GM19351 (cell line): ENCODE data around the gene UBE2J2.

Experiments used
- ATAC-seq: cut with Tn5 transposase; IDR thresholded peaks from one replicate; pipeline ENCODE4 v1.9.1; 2021; ENCODE audit warnings: mild to moderate bottlenecking, moderate library complexity; ENCODE audit not compliant: unreplicated experiment

UBE2J2 gene

DNA sequence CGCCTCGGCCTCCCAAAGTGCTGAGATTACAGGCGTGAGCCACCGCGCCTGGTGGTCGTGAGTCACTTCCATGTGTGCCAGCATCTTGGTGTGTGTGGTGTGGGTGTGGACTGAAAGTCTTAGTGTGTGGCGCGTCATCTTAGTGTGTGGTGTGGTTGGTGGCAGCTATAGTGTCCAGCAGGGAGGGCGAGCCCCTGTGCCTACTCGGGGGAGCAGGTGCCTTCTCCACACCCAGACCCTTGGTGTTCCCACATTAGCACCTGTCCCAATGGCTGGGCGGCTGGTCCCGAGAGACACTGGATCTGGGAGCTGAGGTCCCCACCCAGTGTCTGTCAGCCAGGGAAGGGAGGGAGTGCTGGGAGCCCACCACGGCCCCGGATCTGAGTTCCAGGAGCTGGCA is 9.3 kb upstream of the UBE2J2 start:
- no peak for ATAC-seq

DNA sequence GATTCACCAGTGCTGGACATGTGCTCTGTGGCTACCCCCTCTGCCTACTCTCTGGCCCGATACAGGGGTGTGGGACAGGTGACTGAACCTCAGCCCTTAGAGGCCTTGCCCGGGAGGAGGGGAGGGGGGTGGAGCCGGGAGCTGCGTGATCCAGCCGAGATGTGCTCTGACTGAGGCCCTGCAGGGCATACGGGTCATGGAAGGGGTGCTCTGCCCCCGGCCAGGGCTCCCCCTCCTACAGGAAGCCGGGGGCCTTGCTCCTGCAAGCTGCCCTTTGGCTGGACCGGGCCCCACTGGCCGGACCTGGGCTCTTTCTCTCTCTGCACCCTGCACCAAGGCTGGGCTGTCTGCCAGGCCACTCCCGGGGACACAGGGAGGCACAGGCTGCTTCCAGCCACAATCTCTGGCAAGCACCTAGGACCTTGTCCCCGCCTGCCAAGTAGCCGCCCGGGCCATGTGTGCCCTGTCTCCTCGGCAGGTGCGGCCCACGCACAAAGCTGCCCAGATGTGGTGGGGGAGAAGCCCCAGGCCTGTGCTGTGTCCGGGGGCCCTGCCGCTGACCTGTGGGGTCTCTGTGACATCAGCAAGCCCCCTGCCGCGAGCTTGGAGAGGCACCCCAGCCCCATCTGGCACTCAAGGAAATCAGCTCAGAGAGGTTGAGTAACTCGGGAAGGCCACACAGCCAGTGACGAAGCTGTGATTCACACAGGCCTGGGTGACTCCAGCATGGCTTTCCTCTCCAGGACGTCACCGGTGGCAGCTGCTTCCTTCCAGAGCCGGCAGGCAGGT is 8.1 kb upstream of the UBE2J2 start:
- ATAC-seq = no peak

DNA sequence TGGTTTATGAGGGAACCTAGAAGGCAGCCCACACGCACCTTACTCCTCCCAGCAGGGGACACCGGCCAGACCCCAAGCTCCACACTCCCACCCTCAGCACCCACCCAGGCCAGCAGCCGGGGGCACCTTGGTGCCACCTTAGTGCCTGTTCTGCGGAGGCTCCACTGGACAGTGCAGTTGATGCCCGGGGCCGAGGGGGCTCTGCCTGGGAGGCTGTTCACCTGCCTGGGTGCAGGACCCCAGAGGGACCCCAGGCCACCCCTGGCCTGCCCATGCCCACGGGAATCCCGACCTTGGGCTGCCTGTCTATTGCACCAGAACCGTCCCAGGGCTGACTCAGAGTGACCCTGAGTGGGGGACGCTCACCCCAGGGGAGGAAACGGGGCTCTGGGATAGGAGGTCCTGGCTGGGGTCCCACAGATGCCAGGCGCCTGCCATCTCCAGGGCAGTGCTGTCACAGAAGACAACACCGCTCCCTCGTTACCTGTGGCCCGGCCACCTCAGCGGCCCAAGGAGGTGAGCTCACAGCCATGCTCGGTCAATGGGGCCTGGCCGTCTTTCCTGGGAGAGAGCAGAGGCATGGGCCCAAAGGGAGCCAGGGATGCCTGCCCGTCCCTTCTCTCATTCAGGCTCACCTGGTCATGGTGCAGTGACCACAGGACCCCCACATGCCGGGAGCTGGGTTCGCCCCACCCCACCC is 7.3 kb upstream of the UBE2J2 start:
- no peak for ATAC-seq

DNA sequence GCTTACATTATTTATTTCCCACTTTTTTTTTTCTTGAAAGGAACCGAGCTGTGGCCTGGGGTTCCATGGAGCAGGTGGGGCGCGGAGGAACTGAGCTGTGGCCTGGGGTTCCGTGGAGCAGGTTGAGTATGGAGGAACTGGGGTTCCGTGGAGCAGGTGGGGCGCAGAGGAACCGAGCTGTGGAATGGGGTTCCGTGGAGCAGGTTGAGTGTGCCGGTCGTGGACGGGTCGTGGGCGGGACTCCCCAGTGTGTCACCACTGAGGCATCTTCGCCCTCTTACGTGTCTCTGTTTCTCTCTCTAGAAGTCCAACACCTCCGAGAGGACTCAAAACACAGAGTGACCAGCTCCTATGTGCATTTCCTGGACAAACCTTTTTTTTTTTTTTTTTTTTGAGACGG is 5.4 kb upstream of the UBE2J2 start:
- no peak for ATAC-seq

DNA sequence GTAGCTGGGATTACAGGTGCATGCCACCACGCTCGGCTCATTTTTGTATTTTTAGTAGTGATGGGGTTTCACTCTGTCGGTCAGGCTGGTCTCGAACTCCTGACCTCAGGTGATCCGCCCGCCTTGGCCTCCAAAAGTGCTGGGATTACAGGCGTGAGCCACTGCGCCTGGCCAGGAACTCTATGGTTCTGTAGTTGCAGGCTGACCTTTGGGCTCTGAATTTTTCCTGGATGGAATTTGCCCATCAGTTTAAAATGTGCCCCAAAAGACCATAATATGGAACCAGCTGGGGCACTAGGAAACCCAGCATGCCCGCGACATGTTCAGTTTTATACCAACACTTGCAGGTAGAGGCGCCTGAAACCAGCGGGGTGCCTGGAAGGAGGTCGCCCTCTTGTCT is 5.0 kb upstream of the UBE2J2 start:
- ATAC-seq = no peak

DNA sequence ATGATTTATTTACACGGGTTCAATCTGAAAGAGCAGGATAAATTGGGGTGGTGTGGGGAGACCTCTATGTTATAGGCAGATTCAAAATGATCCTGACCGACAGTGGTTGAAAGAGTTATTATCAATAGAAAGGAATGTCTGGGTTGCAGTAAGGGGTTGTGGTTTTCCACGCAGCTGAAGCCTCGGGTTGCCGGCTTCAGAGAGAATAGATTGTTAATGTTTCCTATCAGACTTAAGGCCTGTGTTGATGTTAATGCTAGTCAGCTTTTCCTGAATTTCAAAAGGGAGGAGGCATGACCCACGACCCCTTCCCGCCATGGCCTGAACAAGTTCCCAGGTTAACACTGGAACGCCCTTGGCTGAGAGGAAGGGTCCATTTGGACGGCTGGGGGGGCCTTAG is 2.2 kb upstream of the UBE2J2 start:
- no peak for ATAC-seq

DNA sequence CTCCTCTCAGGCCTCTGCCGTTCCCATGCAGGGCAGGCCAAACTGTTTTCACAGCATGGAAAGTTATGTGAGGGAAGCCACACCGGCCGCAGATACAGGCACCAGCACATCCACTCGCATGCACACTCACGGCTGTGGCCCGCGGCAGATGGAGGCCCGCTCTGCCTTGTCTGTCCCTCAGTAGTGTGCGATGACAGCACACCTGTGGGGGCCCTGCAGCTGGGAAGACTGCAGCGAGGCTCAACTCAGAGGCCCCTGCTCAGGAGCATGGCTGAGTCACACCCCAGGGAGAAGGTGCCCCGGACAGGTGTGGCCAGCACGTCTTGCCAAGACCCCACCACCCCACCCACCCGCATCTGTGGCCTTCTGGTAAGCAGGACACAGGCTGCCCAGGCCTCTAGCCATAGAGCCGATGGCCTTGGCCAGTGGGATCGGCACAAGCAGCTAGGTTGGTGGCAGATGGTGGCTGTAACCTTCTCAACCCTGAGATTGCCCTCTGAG is 1.3 kb upstream of the UBE2J2 start:
- ATAC-seq = no peak

DNA sequence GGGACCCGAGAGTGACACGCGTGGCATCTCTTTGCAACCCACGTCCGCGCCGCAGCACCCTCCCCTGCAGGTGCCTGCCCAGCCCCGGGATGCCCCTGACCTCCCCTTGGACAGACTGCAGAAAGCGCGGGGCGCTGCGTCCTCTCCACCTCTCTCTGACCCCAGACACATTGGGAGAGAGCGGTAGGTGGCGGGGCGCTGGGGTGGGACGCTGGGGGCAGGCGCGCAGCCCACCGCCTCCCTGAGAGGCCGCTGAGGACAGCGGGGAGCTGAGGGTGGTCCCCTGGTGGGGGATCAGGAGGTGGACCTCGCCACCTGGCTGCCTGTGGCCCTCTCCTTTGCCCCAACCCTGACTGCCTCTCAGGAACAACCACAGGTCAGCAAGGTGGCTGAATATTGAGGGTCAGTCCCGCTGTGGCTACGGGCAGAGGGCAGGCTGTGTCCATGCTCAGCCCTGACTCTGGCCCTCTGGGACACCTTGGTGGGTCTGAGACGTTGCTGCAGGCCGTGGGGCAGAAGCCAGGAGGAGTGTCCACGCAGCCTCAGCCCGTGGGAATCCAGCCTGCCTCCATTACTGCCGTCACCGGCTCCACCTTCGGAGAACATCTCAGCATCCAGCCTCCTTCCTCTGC is 761 bp upstream of the UBE2J2 start:
- no peak for ATAC-seq

DNA sequence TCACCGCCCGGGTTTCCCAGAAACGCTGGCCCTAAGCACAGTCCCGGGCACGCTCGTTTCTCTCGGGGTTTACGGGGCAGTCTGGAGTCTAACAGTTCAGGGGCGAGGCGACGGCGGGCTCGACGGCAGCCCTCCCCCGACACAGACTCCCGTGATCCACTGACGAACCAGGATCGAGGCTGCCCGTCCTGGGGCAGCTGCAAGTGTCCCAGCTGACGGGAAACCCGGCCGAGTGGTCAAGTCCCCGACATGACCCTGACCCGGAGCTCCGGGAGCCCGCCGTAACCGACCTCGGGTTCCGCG is 494 bp downstream of the UBE2J2 start:
- ATAC-seq = peak; percentile 8

DNA sequence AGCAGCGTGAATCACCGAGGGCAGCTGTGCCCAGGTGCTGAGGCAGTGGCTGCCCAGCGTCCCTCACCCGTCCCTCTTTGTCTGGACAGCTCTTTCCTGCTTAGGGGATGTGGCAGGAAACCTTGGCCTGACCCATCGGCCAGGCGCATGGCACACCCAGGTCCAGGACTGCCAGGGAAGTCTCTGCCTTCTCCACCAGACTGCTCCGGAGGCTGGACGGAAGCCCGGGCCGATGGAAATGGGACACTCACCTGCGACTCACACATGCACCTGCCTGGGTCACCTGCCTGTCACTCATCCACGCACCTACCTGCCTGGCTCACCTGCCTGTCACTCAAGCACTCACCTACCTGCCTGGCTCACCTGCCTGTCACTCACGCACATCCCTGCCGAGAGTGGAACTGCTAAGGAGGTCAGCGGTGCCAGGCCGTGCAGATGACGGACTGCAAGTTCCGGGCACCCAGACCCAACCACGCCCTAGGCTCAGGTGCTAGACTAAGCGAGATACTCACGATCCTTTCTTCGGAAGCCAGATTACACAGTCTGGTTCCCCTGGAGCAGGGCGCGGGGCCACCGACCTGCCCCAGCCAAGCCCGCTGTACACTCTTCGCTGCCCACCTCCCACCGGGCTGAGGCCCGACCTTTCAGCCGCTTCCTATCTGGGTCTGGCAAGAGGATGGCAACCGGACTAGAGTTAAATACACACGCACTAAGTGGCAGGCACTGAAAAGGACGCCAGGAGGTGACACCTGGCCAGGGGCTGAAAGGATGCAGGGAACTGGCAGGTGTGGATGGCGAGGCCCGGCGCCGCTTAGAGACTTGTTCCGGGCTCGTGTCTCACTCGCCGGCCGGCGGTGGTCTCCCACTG is 1.1 kb downstream of the UBE2J2 start:
- ATAC-seq = no peak

DNA sequence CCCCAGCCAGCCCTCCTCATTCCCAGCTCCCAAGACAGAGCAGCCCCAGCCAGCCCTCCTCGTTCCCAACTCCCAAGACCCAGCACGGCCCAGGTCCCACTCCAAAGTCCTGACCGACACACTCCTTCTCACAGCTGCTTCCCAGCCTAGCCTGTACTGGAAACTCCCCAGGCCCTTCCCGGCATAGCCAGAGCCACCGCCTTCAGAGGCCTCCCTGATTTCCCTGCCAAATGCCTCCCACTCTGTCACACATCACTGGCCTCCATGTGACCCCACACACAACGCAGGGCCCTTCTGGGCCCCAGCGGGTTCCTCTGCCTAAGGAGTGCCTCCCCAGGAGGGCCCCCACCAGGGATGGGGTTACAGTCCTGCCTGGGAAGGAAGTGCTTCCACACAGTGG is 2.8 kb downstream of the UBE2J2 start:
- ATAC-seq = no peak

DNA sequence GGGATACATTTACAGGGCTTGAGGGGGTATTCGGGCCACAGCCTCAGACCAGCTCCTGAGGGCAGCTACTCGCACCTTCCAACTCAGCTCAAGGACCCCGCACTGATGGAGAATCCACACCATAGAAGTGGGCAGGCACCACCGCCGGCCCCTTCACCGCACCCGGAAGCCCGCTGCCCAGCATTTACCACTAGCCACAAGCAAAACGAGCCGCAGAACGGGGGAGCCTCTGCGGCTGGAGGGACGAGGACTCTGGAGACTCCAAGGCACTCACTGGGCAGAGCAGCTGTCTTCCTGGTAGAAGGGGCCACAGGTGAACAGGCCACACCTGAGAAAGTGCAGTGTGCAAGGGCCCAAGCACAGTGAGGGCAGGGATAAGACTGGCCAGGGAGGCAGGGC is 5.4 kb downstream of the UBE2J2 start:
- no peak for ATAC-seq

DNA sequence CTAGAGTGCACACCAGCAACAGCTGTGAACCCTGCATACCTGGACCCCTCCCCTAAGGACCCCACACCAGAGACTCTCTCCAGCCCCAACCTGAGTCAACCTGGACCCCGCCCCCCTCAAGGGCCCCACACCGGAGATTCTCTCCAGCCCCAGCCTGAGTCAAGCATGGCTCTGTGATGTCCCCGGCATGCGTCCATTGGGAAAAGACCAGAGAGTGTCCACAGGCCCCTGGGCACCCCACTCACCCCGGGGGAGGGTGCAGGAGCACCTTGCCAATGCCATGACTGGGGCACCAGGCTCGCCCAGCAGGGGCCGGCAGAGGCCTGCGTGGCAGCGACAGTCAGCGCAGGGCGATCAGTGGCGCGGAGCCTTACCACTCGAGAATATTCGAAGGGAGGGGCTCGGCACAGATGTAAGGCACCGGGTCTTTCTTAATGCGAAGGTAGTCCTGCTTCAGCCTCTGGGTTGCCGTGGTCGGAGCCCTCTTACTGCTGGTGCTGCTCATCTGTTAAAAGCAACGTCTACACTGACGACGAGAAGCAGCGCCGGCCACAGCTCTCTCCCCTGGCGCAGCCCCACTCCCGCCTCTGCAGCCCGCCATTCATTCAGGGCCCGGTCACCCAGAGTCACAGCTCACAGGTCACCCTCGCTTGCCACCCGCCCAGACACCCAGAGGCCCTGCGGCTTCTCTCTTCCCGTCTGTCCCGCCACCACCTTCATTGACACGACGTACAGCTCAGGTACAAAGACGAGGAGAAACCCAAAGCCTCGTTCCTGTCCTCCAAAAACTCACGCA is 6.0 kb downstream of the UBE2J2 start:
- ATAC-seq = no peak

DNA sequence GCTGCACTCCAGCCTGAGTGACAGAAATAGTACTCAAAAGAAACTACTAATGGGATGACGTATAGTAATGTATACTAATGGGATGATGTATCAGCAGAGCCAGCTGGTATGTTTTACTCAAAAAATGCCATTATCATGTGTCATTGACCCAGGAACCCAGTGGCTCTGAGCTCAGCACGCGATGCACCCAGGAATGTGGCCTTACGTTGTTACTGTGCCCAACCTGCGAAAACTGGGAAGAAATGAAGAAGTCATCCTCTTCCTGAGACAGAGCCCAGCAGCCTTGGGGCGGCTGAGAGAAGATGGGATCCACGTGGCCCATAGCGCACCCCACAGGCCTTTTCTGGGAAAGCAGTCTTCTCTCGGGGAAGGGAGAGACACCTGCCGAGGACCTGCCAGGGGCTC is 8.8 kb downstream of the UBE2J2 start:
- no peak for ATAC-seq

DNA sequence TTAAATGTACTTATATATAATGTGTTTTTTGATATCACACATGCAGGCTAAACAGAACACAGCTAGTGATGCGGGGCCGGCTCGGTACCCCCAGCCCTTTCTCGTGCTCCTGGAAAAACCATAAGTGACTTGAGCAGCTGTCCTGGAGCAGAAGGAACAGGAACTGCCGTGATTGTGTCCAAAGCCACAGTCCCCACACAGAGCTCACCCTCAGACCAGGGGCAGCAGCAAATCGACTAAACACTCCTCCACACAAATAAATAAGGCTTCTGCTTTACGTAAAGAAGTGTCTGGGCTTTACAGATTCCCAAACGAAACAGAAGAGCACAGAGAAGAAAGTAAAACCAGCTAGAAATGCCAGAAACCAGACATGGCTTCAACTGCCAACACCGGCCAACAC is 9.6 kb downstream of the UBE2J2 start:
- ATAC-seq = no peak

DNA sequence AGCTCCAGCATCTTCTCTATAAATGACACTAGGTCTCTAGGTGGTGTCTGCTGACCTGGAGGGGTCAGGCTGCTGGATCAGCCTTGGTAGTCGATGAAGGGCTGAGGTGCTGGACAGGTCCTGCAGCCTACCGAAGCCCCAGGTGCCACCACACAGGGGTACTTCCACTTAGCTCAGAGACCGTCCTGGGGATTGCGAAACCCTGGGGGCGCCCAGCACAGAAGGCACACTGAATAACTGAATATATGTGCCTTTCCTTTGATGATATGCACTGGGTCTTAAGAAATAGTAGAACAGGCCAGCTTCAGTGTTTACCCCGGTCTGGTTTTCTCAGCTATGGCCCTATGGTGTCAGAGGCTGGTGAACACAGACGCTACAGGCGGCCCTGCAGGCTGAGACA is 10.9 kb downstream of the UBE2J2 start:
- ATAC-seq = no peak

DNA sequence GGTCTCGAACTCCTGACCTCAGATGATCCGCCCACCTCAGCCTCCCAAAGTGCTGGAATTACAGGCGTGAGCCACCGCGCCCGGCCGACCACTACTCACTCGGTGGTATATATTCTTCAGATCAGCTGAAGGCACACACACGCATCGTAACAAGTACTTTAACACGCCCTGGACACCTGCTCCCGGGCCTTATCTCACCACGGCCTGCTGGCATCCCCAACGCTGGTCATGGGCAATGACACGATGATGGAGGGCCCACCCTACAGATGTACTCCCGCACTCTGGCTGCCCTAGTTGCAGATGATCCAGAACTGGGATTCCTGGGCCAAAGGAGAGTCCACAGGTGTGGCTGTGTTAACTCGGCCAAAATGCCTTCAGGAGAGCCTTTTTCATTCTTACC is 11.6 kb downstream of the UBE2J2 start:
- ATAC-seq = no peak

DNA sequence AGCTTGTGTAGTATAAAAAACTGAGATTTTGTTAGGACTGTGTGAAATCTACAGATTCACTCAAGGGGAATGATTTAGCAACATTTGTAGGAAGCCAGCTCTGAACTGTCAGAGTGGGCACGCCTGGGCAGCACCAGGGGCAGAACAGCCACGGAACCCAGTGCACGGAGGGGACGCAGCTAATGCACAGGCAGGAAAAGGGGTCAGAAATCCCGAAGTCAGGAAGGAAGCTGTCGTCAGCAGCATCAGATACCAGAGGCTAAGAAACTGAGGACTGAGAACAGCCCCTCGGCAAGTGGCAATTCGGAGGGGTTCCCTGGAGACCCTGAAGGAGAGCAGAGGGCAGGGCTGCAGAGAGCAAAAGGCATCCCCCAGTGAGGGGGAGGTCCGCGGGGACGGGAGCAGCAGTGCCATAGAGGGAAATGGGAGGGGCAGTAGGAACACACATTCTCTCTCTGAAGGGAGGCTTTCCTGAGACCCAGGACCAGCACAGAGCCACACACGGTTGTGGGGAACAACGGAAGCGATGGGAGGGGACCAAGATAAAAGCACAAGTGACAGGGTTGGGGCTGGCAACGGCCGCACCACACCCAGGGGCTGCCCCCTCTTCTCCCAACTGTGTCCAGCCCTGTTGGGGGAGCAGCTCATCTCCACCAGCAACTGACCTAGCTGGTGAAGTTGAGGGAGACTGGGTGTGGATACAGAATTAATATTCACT is 12.7 kb downstream of the UBE2J2 start:
- no peak for ATAC-seq

DNA sequence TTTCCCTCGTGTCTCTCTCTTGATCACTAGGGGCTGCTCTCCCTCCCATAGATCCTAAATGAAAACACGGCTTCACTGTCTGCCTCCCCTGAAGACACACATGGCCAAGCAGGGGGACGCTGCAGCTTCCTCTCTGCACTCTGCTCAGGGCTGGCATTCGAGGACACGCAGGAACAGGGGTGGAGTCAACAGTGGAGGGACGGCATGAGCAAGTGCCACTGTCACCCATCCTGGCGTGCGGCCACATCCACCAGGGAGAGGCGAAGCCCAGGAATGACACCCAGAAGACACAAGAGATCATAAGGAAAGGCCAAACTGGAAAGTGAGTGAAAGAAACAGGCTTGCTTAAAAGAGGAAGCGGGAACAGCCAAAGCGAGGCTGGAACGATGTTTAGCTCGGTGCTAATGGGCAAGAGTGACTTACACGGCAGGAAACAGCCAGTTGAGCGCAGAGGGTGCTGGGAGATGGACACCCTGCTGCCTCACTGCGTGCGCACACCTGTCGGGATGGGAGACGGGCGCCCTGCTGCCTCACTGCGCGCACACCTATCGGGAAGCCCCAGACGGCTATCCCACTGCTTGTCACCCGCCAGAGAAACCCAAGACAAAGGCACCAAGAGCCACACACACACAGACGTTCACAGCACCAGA is 13.6 kb downstream of the UBE2J2 start:
- ATAC-seq = no peak
